ENCODE data around the gene DCBLD1.

Gene DCBLD1

DNA sequence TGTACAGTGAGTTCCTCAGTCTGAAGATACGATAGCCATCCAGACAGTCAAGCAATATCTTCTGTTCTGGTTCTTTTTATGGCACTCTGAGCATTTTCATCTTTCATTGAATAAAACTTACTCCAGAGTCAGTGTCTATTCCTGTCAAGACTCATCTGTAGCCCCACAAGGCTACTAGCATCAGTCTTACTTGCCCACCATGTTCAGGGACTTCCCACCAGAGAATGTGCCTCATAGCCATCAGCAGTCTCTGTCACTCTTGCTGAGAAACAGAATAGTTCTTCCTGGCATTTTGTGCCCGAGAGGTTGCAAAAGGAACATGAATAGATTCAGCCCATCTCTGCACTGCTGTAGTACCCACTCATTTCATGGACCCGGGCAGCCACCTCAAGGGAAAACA lies 12.7 kb upstream of the DCBLD1 start:
- no peak for DNase-seq (ENCODE audit: low read depth in 2 of 2)

DNA sequence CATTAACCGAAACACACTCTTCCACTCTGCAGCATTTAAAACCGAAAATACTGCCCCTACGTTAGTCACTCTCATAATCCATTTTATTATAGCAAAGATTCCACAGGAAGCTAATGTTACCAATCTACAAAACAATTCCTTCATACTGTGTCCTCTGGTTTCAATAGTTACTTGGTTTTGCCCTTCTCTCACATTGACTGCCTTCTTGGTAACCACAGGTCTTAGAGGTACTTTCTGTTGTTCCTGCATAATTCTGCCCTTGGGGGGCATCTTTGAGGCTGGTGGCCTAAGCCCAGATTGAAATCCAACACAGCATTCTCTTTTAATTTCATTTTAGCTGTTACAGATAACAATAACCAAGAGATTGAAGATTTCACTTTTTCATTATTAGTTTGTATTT lies 9.8 kb upstream of the DCBLD1 start:
- no peak for DNase-seq (ENCODE audit: low read depth in 2 of 2)

DNA sequence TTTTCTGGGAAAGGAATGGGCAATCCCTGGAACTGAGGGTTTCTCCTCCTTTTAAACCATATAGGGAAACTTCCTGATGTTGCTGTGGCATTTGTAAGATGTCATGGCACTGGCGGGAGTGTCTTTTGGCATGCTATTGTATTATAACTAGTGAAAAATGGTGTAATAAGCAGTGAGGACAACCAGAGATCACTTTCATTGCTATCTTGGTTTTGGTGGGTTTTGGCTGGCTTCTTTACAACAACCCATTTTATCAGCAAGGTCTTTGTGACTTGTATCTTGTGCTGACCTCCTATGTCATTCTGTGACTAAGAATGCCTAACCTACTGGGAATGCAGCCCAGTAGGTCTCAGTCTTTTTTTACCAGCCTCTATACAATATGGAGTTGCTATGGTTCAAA lies 9.1 kb upstream of the DCBLD1 start:
- DNase-seq (ENCODE audit: low read depth in 2 of 2): no peak

DNA sequence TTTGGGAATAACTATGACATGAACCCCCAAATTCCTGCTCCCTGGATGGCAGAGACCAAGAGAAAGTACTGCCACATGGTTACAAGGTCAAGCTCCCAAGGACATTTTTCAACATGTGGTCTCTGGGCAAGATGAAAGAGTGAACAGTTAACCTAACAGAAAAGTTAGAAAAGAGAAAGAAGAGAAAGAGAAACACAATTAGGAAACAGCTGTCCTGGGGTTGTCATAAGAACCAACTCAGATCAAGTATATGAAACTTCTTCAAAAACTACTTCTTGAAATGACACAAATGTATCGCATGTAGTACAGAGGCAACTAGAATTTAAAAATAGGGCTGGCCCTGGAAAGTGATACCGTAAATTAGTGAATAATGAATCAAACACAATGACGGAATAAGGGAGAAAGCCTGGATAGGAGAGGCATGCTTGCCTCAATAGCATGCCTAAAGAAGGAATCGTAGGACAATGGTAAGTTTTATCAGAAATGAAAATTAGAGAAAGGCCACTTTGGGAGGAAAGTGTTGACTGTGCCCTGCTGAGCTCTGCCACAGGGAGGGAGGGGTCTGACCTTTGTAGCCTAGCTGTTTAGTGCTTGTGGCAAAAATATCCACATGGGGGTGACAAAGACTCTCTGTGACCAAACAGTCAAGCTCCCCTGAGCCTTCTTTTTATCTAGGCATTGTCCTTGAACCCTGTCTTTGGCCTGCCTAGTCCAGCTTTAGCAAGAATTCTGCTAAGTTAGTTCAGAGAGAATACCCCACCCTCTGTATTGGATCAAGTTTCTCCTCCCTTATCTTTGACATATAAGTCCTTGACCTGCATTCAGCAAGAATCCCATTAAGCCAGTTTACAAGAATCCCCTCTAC lies 4.3 kb upstream of the DCBLD1 start:
- no peak for DNase-seq (ENCODE audit: low read depth in 2 of 2)

- DNase-seq (ENCODE audit: low read depth in 2 of 2): no peak
Measured at GRCh38 chr6:117478853-117479231, 3.6 kb upstream of the DCBLD1 start.

GRCh38 chr6:117480651-117481050 lies 1.8 kb upstream of the DCBLD1 start:
- DNase-seq (ENCODE audit: low read depth in 2 of 2): no peak

DNA sequence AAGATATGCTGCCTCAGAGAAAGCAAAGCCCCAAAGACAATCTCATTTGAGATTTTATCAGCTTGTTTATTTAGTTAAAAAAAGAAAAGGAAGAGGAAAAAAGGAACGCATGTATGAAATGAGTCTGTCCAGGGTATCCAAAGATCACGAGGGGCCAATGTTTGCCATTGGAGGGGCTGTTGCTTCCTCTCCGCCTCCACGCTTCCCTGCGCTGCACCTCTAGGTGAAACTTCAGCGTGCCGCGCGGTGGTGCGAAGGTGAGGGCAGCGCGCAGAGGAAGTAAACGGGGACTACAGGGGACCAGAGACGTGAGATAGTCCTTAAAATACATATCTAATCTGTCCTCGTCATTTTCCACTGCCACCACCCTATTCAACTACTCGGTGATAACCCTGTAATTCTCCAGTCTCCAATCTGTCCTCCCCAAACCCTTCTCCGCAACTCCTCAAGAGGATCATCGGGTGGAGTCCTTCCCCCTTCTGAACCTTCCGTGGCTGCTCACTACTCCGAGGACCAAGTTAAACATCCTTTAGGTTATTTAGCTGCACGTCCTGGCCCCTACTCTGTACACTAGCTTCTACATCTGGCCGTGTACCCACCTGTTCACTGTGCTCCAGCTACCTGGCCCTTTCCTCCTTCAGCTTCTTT lies 1.1 kb upstream of the DCBLD1 start:
- DNase-seq (ENCODE audit: low read depth in 2 of 2): no peak

- no peak for DNase-seq (ENCODE audit: low read depth in 2 of 2)
Measured at GRCh38 chr6:117481926-117482239, 591 bp upstream of the DCBLD1 start.

- DNase-seq (ENCODE audit: low read depth in 2 of 2): peak in 1 of 2 donors; percentile 15
Measured at GRCh38 chr6:117483004-117483644, 650 bp downstream of the DCBLD1 start.

DNA sequence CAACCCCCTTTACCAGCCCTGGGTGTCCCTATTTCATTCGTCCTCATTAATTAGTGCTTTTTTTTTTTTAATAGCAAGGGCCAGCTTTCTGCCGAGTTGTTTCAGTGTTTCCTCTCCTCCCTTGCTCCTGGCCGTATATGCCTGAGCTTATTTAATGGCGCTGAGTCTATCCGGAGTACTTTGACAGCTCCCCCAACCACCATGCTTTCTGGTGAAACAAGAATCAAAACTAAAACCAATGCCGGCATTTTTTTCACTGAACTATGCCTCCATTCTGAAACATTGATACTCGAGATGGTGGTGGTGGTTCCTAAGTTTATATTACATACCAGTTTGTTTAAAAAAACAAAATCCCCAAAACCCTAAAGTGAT lies 1.2 kb downstream of the DCBLD1 start:
- no peak for DNase-seq (ENCODE audit: low read depth in 2 of 2)

DNA sequence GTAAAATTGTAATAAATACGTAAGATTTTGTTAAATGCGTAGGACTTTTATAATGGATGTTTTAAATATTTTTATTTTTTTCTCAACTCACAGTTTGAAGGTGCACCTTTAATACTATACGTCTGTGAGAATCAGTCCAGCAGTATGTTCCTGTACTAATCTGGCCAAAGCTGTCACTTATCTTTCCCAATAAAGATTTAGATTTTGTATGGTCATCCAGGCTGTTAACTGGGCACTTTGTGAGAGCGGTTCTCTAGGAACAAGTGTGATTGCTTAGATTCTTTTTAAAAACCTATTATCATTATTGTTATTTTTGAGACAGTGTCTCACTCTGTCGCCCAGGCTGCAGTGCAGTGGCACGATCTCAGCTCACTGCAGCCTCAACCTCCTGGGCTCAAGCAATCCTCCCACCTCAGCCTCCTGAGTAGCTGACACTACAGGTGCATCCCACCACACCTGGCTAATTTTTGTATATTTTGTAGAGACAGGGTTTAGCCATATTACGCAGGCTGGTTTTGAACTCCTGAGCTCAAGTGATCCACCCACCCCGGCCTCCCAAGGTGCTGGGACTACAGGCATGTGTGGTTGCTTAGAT lies 1.7 kb downstream of the DCBLD1 start:
- DNase-seq (ENCODE audit: low read depth in 2 of 2): no peak

DNA sequence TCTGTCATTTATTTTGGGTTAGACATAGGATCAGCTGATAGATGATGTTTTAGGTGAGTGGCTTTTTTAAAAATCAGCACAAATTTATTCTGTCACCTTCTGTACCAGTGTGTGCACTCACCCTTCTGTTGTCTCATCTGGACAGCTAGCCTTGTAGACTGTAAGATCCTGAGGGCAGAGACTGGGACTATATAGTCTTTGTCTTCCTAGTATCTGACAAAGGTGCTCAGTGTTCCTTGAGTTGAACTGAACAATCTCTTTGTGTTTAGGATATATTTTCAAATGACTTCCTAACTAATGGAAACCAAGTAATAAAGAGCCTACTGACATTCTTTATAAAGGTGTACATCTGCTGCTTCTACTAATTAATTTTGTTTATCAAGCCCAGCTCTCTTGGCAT lies 3.0 kb downstream of the DCBLD1 start:
- no peak for DNase-seq (ENCODE audit: low read depth in 2 of 2)

DNA sequence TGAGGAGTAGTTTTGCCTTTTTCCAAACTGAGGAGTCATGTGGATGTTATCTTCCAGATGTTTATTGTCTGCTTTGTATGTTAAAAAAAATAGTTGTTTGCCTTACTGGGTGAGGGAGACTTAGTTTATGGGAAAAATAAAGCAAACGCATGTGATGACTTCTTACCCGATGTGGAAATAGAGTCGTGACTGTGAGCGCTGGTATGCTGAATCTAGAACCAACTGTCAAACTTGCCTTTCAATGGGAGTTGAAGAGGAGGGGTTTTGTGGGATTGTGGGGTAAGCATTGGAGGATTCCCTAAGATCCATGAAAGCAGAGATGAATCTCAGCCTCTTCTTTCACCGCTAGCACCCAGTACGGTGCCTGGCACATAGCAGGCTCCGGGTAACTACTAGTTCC lies 5.3 kb downstream of the DCBLD1 start:
- no peak for DNase-seq (ENCODE audit: low read depth in 2 of 2)

DNA sequence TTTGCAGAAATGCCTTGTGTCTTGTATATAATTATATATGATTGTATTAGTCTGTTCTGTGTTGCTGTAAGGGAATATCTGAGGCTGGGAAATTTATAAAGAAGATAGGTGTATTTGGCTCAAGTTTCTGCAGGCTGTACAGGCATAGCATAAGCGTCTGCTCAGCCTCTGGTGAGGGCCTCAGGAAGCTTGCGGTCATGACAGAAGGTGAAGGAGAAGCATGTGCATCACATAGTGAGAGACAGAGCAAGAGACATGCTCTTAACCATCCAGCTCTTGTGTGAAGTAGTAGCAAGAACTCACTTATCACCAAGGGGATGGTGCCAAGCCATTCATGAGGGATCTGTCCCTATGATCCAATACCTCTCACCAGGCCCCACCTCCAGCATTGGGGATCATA lies 6.5 kb downstream of the DCBLD1 start:
- DNase-seq (ENCODE audit: low read depth in 2 of 2): no peak

GRCh38 chr6:117491916-117492315 lies 9.4 kb downstream of the DCBLD1 start:
- DNase-seq (ENCODE audit: low read depth in 2 of 2): no peak

DNA sequence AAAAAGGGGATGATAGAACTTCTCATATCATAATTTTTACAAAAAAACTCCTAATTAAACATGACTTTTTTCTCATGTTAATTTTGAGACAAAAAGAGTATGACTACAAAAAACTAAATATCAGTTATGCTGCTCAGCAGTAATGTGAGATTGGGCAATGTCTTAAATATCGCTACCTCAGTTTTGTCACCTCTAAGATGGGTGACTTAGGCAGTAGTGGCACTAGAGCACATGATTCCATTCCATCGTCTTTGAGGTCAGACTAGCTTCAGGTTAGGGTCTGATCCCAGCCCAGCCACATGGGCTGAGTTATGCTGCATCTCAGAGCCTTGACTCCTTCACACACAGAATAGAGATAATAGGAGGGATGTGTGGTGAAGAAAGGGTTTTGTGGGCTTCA lies 11.0 kb downstream of the DCBLD1 start:
- no peak for DNase-seq (ENCODE audit: low read depth in 2 of 2)

GRCh38 chr6:117494283-117494682 lies 11.8 kb downstream of the DCBLD1 start:
- DNase-seq (ENCODE audit: low read depth in 2 of 2): no peak

DNA sequence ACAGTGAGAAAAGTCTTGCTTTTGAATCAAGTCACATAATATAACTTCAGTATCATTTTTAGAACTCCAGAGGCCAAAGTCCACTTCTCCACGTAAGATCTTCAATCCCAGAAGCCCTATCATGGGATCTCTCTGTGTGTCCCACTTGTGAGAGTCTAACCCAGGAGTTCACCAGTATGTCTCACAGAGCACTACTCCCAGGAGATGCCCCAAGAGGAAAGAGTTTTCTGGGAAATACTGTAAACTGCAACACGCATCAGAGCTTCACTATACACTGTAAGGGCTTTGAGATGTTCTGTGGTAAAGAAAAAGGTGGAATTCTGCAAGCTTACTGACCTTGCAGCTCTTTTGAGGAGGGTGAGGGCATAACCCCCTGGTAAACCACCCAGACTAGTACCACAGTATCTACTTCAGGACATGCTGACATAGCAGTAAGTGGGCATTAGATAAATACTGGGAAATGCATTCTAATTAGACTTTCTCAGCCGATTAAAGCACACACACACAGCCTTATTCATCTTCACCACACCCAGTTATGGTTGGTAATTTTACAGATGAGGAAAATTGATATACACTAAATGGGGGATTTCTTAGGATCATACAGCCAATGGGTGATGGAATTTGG lies 12.3 kb downstream of the DCBLD1 start:
- no peak for DNase-seq (ENCODE audit: low read depth in 2 of 2)

GRCh38 chr6:117495425-117495824 lies 13.0 kb downstream of the DCBLD1 start:
- DNase-seq (ENCODE audit: low read depth in 2 of 2): no peak

- DNase-seq (ENCODE audit: low read depth in 2 of 2): no peak
Measured at GRCh38 chr6:117495869-117496268, 13.4 kb downstream of the DCBLD1 start.

DNA sequence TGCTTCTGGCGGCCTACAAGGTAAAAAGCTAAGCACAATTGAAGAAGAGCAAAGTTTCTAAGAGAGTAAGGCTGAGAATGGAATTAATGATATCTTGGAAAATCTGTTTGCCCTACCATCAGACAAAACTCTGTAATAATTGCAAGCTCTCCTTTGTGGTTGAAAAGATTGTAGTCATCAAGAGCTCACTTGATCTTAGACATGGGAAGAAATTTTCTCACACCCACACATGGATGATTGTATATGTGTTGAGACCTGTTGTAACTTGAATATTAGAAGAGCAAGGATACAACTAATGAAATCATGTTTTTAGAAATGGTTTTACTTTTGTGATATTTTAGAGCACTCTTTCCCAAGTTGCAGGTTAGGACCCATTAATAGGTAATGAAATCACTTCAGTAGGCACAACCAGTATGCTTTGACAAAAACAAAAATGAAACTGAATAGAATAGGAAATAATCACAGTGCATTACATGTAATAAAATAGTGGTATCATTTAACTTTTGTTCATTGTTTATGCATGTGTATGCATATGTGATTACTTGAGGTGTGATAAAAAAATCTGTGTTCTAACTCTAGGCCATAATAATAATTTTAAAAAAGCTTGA lies 14.0 kb downstream of the DCBLD1 start:
- DNase-seq (ENCODE audit: low read depth in 2 of 2): no peak

GRCh38 chr6:117497237-117497636 lies 14.8 kb downstream of the DCBLD1 start:
- no peak for DNase-seq (ENCODE audit: low read depth in 2 of 2)

Measured in stimulated activated CD4-positive, alpha-beta T cell treated with anti-CD3 and anti-CD28 coated beads, Interleukin-4, amount 100 ng/mL, for 48 hours (primary cell).